ENCODE results near the gene KDM7A. TPM values are rescaled to one million over a fixed set of nuclear protein-coding genes. Genes with fewer than 3 reads are reported as not detected.
A peak's percentile ranks its signal among the peaks of the same experiment; 100 is the strongest.

The KDM7A gene
- total RNA-seq, 2 experiments from 2014 or later = 43.3 to 46.5 TPM

DNA sequence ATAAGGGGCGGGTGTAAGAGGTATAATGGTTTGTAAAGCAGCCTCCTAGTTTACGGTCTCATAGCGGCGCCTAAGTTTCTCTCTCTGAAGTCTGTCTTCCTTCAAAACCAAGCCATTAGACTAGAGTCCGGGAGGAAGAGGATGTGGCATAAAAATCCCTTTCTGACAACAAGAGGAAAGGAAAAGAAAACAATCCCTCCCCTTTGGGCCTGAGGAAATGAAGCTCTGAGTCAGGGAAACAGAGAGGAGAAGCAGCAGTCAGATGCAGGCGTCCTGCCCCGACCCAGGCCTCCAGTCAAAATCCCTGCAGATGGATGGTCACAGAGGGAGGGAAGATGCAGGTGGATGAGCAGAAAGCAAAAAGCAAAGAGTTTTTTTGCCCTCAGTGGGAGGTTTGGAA lies 137.7 kb downstream of the KDM7A start:
- ChIA-PET POLR2A (no interaction called here), CTCF (no interaction called here)
- no peaks in the 10 kb centered on the region for H3K27me3 Mint-ChIP-seq
- Histone ChIP-seq H3K4me3 (ENCODE audit: low read length) (no peak overlapping the region), H3K27me3 (ENCODE audit: control insufficient read depth in 1 of 2, insufficient read depth in 2 of 2, low read length in 2 of 2) (no peaks in the 10 kb centered on the region), H3K36me3 (ENCODE audit: insufficient read depth, low read length) (peaks cover 70% of the 10 kb centered on the region), H3K27ac (ENCODE audit: low read depth in 1 of 2, low read length in 2 of 2) (no peak overlapping the region), H3K4me1 (ENCODE audit: insufficient read depth, low read length) (peaks cover 18% of the 10 kb centered on the region), H3K9me3 (ENCODE audit: control insufficient read depth in 1 of 2, insufficient read depth in 1 of 2, low read length in 2 of 2) (no peaks in the 10 kb centered on the region)
- TF ChIP-seq, protein P1, sequence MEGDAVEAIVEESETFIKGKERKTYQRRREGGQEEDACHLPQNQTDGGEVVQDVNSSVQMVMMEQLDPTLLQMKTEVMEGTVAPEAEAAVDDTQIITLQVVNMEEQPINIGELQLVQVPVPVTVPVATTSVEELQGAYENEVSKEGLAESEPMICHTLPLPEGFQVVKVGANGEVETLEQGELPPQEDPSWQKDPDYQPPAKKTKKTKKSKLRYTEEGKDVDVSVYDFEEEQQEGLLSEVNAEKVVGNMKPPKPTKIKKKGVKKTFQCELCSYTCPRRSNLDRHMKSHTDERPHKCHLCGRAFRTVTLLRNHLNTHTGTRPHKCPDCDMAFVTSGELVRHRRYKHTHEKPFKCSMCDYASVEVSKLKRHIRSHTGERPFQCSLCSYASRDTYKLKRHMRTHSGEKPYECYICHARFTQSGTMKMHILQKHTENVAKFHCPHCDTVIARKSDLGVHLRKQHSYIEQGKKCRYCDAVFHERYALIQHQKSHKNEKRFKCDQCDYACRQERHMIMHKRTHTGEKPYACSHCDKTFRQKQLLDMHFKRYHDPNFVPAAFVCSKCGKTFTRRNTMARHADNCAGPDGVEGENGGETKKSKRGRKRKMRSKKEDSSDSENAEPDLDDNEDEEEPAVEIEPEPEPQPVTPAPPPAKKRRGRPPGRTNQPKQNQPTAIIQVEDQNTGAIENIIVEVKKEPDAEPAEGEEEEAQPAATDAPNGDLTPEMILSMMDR (IDR thresholded peaks at IDR 0.05) = no peak
- ATAC-seq (ENCODE audit: poor library complexity) = no peak
- no peak overlapping the region for H3K27ac Mint-ChIP-seq
- H3K4me1 Mint-ChIP-seq (ENCODE audit: low read depth) = peaks cover 35% of the 10 kb centered on the region
- no peak for DNase-seq
- intact Hi-C loops (cut with DNase I, micrococcal nuclease) = no loop called here
- no peak overlapping the region for H3K4me3 Mint-ChIP-seq
- no peaks in the 10 kb centered on the region for H3K9me3 Mint-ChIP-seq
- H3K36me3 Mint-ChIP-seq (ENCODE audit: low read depth) = peaks cover 82% of the 10 kb centered on the region

DNA sequence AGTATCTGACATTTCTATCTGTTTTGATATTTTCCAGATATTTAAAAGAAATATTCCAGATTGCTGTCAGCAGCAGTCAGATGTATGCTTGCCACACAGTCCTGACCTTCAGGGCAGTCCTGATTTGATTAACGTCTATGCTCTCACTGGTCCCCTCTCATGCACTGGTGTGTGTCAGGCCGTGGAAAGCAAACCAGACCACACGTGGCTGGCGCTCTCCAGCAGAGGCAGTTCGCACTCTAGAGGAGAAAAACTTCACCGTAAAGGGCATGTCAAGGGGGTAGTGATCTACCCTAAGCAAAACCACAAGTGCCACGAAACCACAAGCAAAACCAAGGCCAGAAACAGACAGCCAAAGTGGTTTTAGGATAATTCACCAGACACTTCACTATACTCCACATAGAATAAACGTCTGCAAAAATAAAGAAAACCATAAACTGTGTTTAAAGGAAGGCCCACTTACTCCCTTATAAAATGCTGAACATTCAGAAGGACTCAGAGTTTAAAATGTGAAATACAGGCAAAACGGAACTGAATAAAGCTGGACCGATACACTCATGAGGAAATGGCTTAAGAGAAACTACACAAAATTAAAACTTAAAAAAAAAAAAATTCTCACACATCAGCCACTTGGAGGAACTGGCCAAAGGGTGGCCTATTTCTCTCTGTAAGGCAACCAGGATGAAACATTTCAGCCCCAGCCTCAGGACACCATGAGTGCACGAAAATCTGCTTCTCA lies 140.4 kb downstream of the KDM7A start:
- H3K9me3 ChIP-seq (ENCODE audit: control insufficient read depth in 1 of 2, insufficient read depth in 1 of 2, low read length in 2 of 2) = no peaks in the 10 kb centered on the region
- H3K27me3 Mint-ChIP-seq = no peaks in the 10 kb centered on the region
- POLR2A ChIA-PET = no interaction called here
- no peaks in the 10 kb centered on the region for H3K27me3 ChIP-seq (ENCODE audit: control insufficient read depth in 1 of 2, insufficient read depth in 2 of 2, low read length in 2 of 2)
- DNase-seq (peak in 3 of 14 experiments; percentile 16 to 28 (median 19)), ATAC-seq (ENCODE audit: poor library complexity) (peak; percentile 34)
- peaks cover 65% of the 10 kb centered on the region for H3K36me3 ChIP-seq (ENCODE audit: insufficient read depth, low read length)
- H3K36me3 Mint-ChIP-seq (ENCODE audit: low read depth) = peaks cover 88% of the 10 kb centered on the region
- TF ChIP-seq, protein P1 (IDR thresholded peaks at IDR 0.05) = no peak
- no peak overlapping the region for H3K4me3 Mint-ChIP-seq
- H3K27ac ChIP-seq (ENCODE audit: low read depth in 1 of 2, low read length in 2 of 2) = no peak overlapping the region
- peaks cover 22% of the 10 kb centered on the region for H3K4me1 ChIP-seq (ENCODE audit: insufficient read depth, low read length)
- H3K9me3 Mint-ChIP-seq = no peaks in the 10 kb centered on the region
- no peak overlapping the region for H3K27ac Mint-ChIP-seq
- peaks cover 48% of the 10 kb centered on the region for H3K4me1 Mint-ChIP-seq (ENCODE audit: low read depth)
- H3K4me3 ChIP-seq (ENCODE audit: low read length) = no peak overlapping the region
- intact Hi-C loops (cut with DNase I, micrococcal nuclease) = no loop called here
- CTCF ChIA-PET = no interaction called here

DNA sequence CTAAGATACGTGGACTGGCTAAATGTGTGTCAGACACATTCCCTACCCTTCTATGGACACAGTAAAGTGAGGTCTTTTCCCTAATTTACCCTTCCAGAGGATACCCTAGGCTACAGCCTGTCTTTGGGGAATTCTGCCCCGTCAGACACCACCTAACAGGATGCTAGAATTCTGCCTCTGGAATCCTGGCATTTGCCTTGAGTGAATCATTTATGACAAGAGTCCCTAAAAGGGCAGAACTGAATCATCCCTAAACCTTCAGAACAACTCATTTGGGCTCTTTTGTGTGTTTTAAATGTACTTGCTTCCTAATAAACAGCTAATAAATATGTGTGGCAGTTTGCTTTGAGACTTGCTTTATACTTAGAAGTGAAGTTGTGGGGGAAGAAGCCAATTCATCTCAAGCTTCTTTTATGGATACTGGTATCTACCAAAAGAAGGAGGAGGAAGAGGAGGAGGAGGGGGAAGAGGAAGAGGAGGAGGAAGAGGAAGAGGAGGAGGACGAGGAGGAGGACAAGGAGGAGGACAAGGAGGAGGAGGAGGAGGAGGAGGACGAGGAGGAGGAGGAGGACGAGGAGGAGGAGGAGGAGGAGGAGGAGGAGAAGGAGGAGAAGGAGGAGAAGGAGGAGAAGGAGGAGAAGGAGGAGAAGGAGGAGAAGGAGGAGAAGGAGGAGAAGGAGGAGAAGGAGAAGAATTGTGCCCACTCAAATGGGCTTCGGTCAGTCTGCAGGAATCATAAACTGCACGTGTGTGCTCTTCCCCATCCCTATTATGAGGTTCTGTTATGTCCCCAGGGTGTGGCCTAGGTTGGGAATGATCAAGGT lies 141.2 kb downstream of the KDM7A start:
- CTCF ChIA-PET = no interaction called here
- Mint-ChIP-seq H3K27ac (no peak overlapping the region), H3K4me3 (no peak overlapping the region), H3K36me3 (ENCODE audit: low read depth) (peaks cover 88% of the 10 kb centered on the region), H3K4me1 (ENCODE audit: low read depth) (peaks cover 48% of the 10 kb centered on the region), H3K9me3 (no peaks in the 10 kb centered on the region), H3K27me3 (no peaks in the 10 kb centered on the region)
- Histone ChIP-seq H3K9me3 (ENCODE audit: control insufficient read depth in 1 of 2, insufficient read depth in 1 of 2, low read length in 2 of 2) (no peaks in the 10 kb centered on the region), H3K36me3 (ENCODE audit: insufficient read depth, low read length) (peaks cover 58% of the 10 kb centered on the region), H3K4me3 (ENCODE audit: low read length) (no peak overlapping the region), H3K27ac (ENCODE audit: low read depth in 1 of 2, low read length in 2 of 2) (no peak overlapping the region), H3K4me1 (ENCODE audit: insufficient read depth, low read length) (peaks cover 22% of the 10 kb centered on the region), H3K27me3 (ENCODE audit: control insufficient read depth in 1 of 2, insufficient read depth in 2 of 2, low read length in 2 of 2) (no peaks in the 10 kb centered on the region)
- TF ChIP-seq, protein P1 (IDR thresholded peaks at IDR 0.05) = no peak
- ATAC-seq (ENCODE audit: poor library complexity) (no peak), DNase-seq (no peak)
- POLR2A ChIA-PET = no interaction called here
- intact Hi-C loops (cut with DNase I, micrococcal nuclease) = no loop called here

Other genes with a start within 250 kb of the KDM7A start
- gene PARP12, start 114.0 kb downstream of the KDM7A start, total RNA-seq = 10 to 100 TPM; 76.7 to 78.5 TPM
- gene SLC37A3, start 221.5 kb upstream of the KDM7A start, total RNA-seq = 10 to 100 TPM; 23.5 to 25.6 TPM
- gene RAB19, start 227.1 kb upstream of the KDM7A start, total RNA-seq = 1 to 10 TPM; 1.6 to 2.8 TPM